Hematopoietic multipotent progenitor cell treated with erythropoietin and hydrocortisone succinate and interleukin-3 and kit ligand, for 4 days (in vitro differentiated cells): ENCODE measurements around the gene HPRT1.

Experiments used
- DNase-seq: peaks from one replicate; pipeline ENCODE4 v3.0.0-alpha.2; 2015

The HPRT1 gene

GRCh38 chrX:134544513-134545151, 84.7 kb downstream of the HPRT1 start:
- no peak for DNase-seq

GRCh38 chrX:134545510-134545909, 85.5 kb downstream of the HPRT1 start:
- no peak for DNase-seq

GRCh38 chrX:134546187-134546586, 86.2 kb downstream of the HPRT1 start:
- DNase-seq: no peak

- DNase-seq: no peak
These were observed 87.2 kb downstream of the HPRT1 start for GRCh38 chrX:134547047-134547679.

GRCh38 chrX:134548257-134549201, 88.6 kb downstream of the HPRT1 start:
- peak; percentile 51 for DNase-seq
